ENCODE data around the gene TTC9. TPM values are rescaled to one million over a fixed set of nuclear protein-coding genes. Genes with fewer than 3 reads are reported as not detected.

TTC9 gene
- polyA plus RNA-seq, 3 donors, result 0.99 to 2.1 (median 1.2) TPM

DNA sequence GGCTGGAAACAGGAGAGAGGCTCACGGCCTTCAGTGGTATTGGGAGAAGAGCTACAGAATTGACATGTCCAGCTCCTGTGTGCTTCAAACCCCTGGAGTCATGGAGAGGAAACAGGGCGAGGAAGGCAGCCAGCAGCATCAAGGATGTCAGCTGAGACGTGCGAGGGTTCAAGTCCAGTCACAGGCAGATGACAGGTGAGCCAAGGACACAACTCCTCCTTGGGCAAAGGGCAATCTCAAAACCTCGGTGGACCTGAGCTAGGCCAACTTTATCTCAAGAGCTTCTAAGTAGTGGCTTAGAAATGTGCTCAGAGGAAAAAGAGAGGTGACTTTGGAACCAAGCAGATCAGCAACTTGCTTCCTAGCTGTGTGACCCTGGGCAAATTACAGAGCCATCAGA, 81.6 kb downstream of the TTC9 start:
- Histone ChIP-seq H2AFZ (ENCODE audit: insufficient read depth, low read depth, low read length, poor library complexity, severe bottlenecking) (no peak overlapping the region), H3K9me3 (replicated peaks in 1 of 2; ENCODE audit: control insufficient read depth in 1 of 2, insufficient read depth in 1 of 2, low read length in 2 of 2) (no peaks in the 10 kb centered on the region), H3K4me2 (replicated peaks; ENCODE audit: extremely low read depth, low read length, poor library complexity, severe bottlenecking) (no peak overlapping the region), H3K4me1 (ENCODE audit: control insufficient read depth in 1 of 2, insufficient read depth in 2 of 2, low read length in 2 of 2) (no peaks in the 10 kb centered on the region), H4K20me1 (ENCODE audit: insufficient read depth, low read length) (no peaks in the 10 kb centered on the region), H3K4me3 (replicated peaks in 1 of 3; ENCODE audit: low read depth in 2 of 3, low read length in 3 of 3) (no peak overlapping the region), H3K9ac (ENCODE audit: insufficient read depth, low read length, poor library complexity, severe bottlenecking) (no peak overlapping the region), H3K79me2 (ENCODE audit: insufficient read depth, low read length) (no peaks in the 10 kb centered on the region), H3K36me3 (replicated peaks in 1 of 2; ENCODE audit: control insufficient read depth in 1 of 2, insufficient read depth in 2 of 2, low read length in 2 of 2) (no peaks in the 10 kb centered on the region), H3K27ac (ENCODE audit: low read depth in 1 of 2, low read length in 2 of 2) (no peak overlapping the region), H3K27me3 (ENCODE audit: control insufficient read depth in 2 of 2, insufficient read depth in 2 of 2, low read length in 2 of 2) (no peaks in the 10 kb centered on the region)
- Mint-ChIP-seq H3K4me3 (no peak overlapping the region), H3K36me3 (no peaks in the 10 kb centered on the region), H3K27me3 (ENCODE audit: low read depth in 3 of 3) (peaks cover 1 to 9% (median 3%) of the 10 kb centered on the region in 3 donors), H3K9me3 (peaks cover 0 to 1% (median 0%) of the 10 kb centered on the region in 7 donors), H3K4me1 (no peaks in the 10 kb centered on the region), H3K27ac (no peak overlapping the region)
- TF ChIP-seq, protein P1, sequence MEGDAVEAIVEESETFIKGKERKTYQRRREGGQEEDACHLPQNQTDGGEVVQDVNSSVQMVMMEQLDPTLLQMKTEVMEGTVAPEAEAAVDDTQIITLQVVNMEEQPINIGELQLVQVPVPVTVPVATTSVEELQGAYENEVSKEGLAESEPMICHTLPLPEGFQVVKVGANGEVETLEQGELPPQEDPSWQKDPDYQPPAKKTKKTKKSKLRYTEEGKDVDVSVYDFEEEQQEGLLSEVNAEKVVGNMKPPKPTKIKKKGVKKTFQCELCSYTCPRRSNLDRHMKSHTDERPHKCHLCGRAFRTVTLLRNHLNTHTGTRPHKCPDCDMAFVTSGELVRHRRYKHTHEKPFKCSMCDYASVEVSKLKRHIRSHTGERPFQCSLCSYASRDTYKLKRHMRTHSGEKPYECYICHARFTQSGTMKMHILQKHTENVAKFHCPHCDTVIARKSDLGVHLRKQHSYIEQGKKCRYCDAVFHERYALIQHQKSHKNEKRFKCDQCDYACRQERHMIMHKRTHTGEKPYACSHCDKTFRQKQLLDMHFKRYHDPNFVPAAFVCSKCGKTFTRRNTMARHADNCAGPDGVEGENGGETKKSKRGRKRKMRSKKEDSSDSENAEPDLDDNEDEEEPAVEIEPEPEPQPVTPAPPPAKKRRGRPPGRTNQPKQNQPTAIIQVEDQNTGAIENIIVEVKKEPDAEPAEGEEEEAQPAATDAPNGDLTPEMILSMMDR (IDR thresholded peaks at IDR 0.05), result no peak
- intact Hi-C loops (cut with micrococcal nuclease), result no loop called here
- WGBS (ENCODE audit: insufficient coverage), result 92% methylated on average over 4 of the region's 5 CpGs
- DNase-seq, result no peak

DNA sequence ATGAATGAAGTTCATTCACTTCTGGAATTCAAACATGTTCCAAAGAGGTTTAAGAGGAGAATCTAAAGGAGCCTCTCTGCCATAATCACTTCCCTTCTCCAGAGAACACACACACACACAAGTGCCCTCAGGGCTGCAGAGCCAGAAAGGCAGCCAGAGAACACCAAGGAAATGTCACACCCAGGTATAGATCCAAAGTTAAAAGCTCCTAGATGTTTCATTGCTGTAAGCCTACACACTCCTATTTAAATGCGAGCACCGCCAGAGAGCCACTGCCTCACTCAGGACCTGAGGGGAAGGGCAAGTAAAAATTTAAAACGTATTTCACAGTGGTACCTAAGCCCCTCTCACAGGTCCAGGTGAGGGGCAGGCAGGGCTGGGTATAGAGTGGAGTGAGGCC, 82.4 kb downstream of the TTC9 start:
- no CpG with 5 or more reads among the region's 3 CpGs for WGBS (ENCODE audit: insufficient coverage)
- no peaks in the 10 kb centered on the region for H4K20me1 ChIP-seq (ENCODE audit: insufficient read depth, low read length)
- Mint-ChIP-seq H3K27me3 (ENCODE audit: low read depth in 3 of 3) (peaks cover 1 to 9% (median 3%) of the 10 kb centered on the region in 3 donors), H3K4me1 (no peaks in the 10 kb centered on the region), H3K4me3 (no peak overlapping the region), H3K36me3 (no peaks in the 10 kb centered on the region), H3K9me3 (peaks cover 0 to 1% (median 0%) of the 10 kb centered on the region in 7 donors), H3K27ac (no peak overlapping the region)
- TF ChIP-seq, protein P1 (IDR thresholded peaks at IDR 0.05), result no peak
- H3K4me2 ChIP-seq (replicated peaks; ENCODE audit: extremely low read depth, low read length, poor library complexity, severe bottlenecking), result no peak overlapping the region
- H3K79me2 ChIP-seq (ENCODE audit: insufficient read depth, low read length), result no peaks in the 10 kb centered on the region
- H3K9me3 ChIP-seq (replicated peaks in 1 of 2; ENCODE audit: control insufficient read depth in 1 of 2, insufficient read depth in 1 of 2, low read length in 2 of 2), result no peaks in the 10 kb centered on the region
- no peak overlapping the region for H2AFZ ChIP-seq (ENCODE audit: insufficient read depth, low read depth, low read length, poor library complexity, severe bottlenecking)
- no peak overlapping the region for H3K27ac ChIP-seq (ENCODE audit: low read depth in 1 of 2, low read length in 2 of 2)
- no peaks in the 10 kb centered on the region for H3K36me3 ChIP-seq (replicated peaks in 1 of 2; ENCODE audit: control insufficient read depth in 1 of 2, insufficient read depth in 2 of 2, low read length in 2 of 2)
- H3K27me3 ChIP-seq (ENCODE audit: control insufficient read depth in 2 of 2, insufficient read depth in 2 of 2, low read length in 2 of 2), result no peaks in the 10 kb centered on the region
- no peaks in the 10 kb centered on the region for H3K4me1 ChIP-seq (ENCODE audit: control insufficient read depth in 1 of 2, insufficient read depth in 2 of 2, low read length in 2 of 2)
- no peak overlapping the region for H3K9ac ChIP-seq (ENCODE audit: insufficient read depth, low read length, poor library complexity, severe bottlenecking)
- no peak for DNase-seq
- no peak overlapping the region for H3K4me3 ChIP-seq (replicated peaks in 1 of 3; ENCODE audit: low read depth in 2 of 3, low read length in 3 of 3)
- intact Hi-C loops (cut with micrococcal nuclease), result no loop called here
